Fibroblast of lung (primary cell): Measurements from ENCODE around the gene COBL. TPM values are rescaled to one million over a fixed set of nuclear protein-coding genes. Genes with fewer than 3 reads are reported as not detected.
A peak's percentile ranks its signal among the peaks of the same experiment; 100 is the strongest.

ENCODE experiments used
- DNase-seq, 2 donors: peaks; one replicate each; pipeline versions ENCODE4 v3.0.0 to v3.0.0-alpha.2; 2010; ENCODE audit warnings: low read depth in 2 of 2
- H2AFZ ChIP-seq: 2 replicates; pipeline ENCODE4 v1.5.1; 2012; ENCODE audit warnings: low read length, control low read depth, inconsistent platforms
- H3K27ac ChIP-seq: 2 replicates; pipeline ENCODE4 v1.5.1; 2011; ENCODE audit warnings: low read length, control low read depth; ENCODE audit not compliant: insufficient read depth
- H3K27me3 ChIP-seq: 2 replicates; pipeline ENCODE4 v1.5.1; 2011; ENCODE audit warnings: mild to moderate bottlenecking, low read length; ENCODE audit not compliant: control insufficient read depth, insufficient read depth
- H3K36me3 ChIP-seq: 2 replicates; pipeline ENCODE4 v1.5.1; 2011; ENCODE audit warnings: low read length; ENCODE audit not compliant: control insufficient read depth, insufficient read depth
- H3K4me1 ChIP-seq: 2 replicates; pipeline ENCODE4 v1.5.1; 2011; ENCODE audit warnings: low read length; ENCODE audit not compliant: control insufficient read depth, insufficient read depth; ENCODE audit errors: extremely low read depth
- H3K4me2 ChIP-seq: 2 replicates; pipeline ENCODE4 v1.5.1; 2011; ENCODE audit warnings: low read length, control low read depth; ENCODE audit not compliant: insufficient read depth; ENCODE audit errors: extremely low read depth
- H3K4me3 ChIP-seq, 4 experiments: fragments of 200-600 bp in 1 of 4; sonication (generic) in 1 of 4; replicated peaks in 1 of 4; 2 replicates each; pipeline ENCODE4 v1.5.1; 2011 to 2016; ENCODE audit warnings: low read length in 4 of 4, low read depth in 3 of 4, mild to moderate bottlenecking in 3 of 4, control low read depth in 2 of 4, inconsistent platforms in 1 of 4, mixed read lengths in 1 of 4; ENCODE audit not compliant: insufficient read depth in 1 of 4; ENCODE audit errors: control extremely low read depth in 1 of 4
- H3K79me2 ChIP-seq: 2 replicates; pipeline ENCODE4 v1.5.1; 2012; ENCODE audit warnings: mild to moderate bottlenecking, low read length, inconsistent platforms; ENCODE audit not compliant: control insufficient read depth, insufficient read depth
- H3K9ac ChIP-seq: 2 replicates; pipeline ENCODE4 v1.5.1; 2011; ENCODE audit warnings: mild to moderate bottlenecking, low read length, control low read depth; ENCODE audit not compliant: insufficient read depth
- H3K9me3 ChIP-seq: 2 replicates; pipeline ENCODE4 v1.5.1; 2012; ENCODE audit warnings: low read depth, low read length; ENCODE audit not compliant: control insufficient read depth, insufficient read depth
- H4K20me1 ChIP-seq: 2 replicates; pipeline ENCODE4 v1.5.1; 2011; ENCODE audit warnings: low read length; ENCODE audit not compliant: control insufficient read depth, insufficient read depth; ENCODE audit errors: extremely low read depth
- CTCF ChIP-seq, 2 donors: IDR thresholded peaks in 1 of 2; conservative IDR thresholded peaks in 1 of 2; 1 replicate in 1 of 2; 2 replicates in 1 of 2; pipeline ENCODE4 v1.5.1; 2011 to 2012; ENCODE audit warnings: low read length in 2 of 2, control low read depth in 1 of 2, inconsistent platforms in 1 of 2, low read depth in 1 of 2, mild to moderate bottlenecking in 1 of 2
- EZH2 ChIP-seq: IDR thresholded peaks from 2 replicates; pipeline ENCODE4 v1.5.1; 2012; ENCODE audit warnings: low read length, control low read depth, mild to moderate bottlenecking; ENCODE audit errors: missing control alignments
- polyA plus RNA-seq, 2 donors: library from polyadenylated mRNA; depleted of rRNA in 1 of 2; stranded (reverse) in 1 of 2; unstranded in 1 of 2; fragments of >200 nt; gene quantifications; 2 replicates each; pipeline ENCODE4 v1.2.1, GENCODE V29; 2011 to 2012; ENCODE audit warnings: missing spikeins in 1 of 2
- total RNA-seq: library from RNA; depleted of rRNA; stranded (reverse); fragments of >200 nt; gene quantifications from 2 replicates; pipeline ENCODE4 v1.2.1, GENCODE V29; 2014

Gene COBL
- total and polyA plus RNA-seq, 2 donors (not counting 1 experiment from before 2014, with no cell fraction given) = 0.10 to 0.33 TPM

- H3K27me3 ChIP-seq = no peaks in the 10 kb centered on the region
- H3K36me3 ChIP-seq = no peaks in the 10 kb centered on the region
- TF ChIP-seq CTCF (conservative IDR thresholded peaks at IDR 0.05 in 1 of 2, IDR thresholded peaks at IDR 0.05 in 1 of 2; ENCODE audit: low read depth in 1 of 2, low read length in 2 of 2) (no peak), EZH2 (no peak)
- H3K79me2 ChIP-seq = no peaks in the 10 kb centered on the region
- no peak overlapping the region for H3K27ac ChIP-seq
- no peaks in the 10 kb centered on the region for H3K9me3 ChIP-seq
- no peak overlapping the region for H3K9ac ChIP-seq
- H3K4me2 ChIP-seq = no peak overlapping the region
- DNase-seq = no peak
- no peaks in the 10 kb centered on the region for H3K4me1 ChIP-seq
- no peaks in the 10 kb centered on the region for H4K20me1 ChIP-seq
- H2AFZ ChIP-seq = no peak overlapping the region
- no peak overlapping the region for H3K4me3 ChIP-seq
Observed at GRCh38 chr7:51144178-51144577, 172.4 kb downstream of the COBL start.

GRCh38 chr7:51142741-51143385 is 173.7 kb downstream of the COBL start:
- H3K27ac ChIP-seq = no peak overlapping the region
- H4K20me1 ChIP-seq = no peaks in the 10 kb centered on the region
- TF ChIP-seq CTCF (conservative IDR thresholded peaks at IDR 0.05 in 1 of 2, IDR thresholded peaks at IDR 0.05 in 1 of 2; ENCODE audit: low read depth in 1 of 2, low read length in 2 of 2) (no peak), EZH2 (no peak)
- H3K36me3 ChIP-seq = no peaks in the 10 kb centered on the region
- H3K79me2 ChIP-seq = no peaks in the 10 kb centered on the region
- H3K27me3 ChIP-seq = no peaks in the 10 kb centered on the region
- H3K4me2 ChIP-seq = no peak overlapping the region
- DNase-seq = no peak
- H3K9me3 ChIP-seq = no peaks in the 10 kb centered on the region
- no peak overlapping the region for H3K9ac ChIP-seq
- H3K4me3 ChIP-seq = no peak overlapping the region
- no peak overlapping the region for H2AFZ ChIP-seq
- no peaks in the 10 kb centered on the region for H3K4me1 ChIP-seq

- no peak overlapping the region for H2AFZ ChIP-seq
- no peak overlapping the region for H3K27ac ChIP-seq
- H3K36me3 ChIP-seq = no peaks in the 10 kb centered on the region
- H4K20me1 ChIP-seq = no peaks in the 10 kb centered on the region
- DNase-seq = peak; percentile 39 to 57
- H3K27me3 ChIP-seq = no peaks in the 10 kb centered on the region
- H3K4me3 ChIP-seq = no peak overlapping the region
- H3K4me2 ChIP-seq = no peak overlapping the region
- no peak overlapping the region for H3K9ac ChIP-seq
- H3K4me1 ChIP-seq = no peaks in the 10 kb centered on the region
- TF ChIP-seq CTCF (conservative IDR thresholded peaks at IDR 0.05 in 1 of 2, IDR thresholded peaks at IDR 0.05 in 1 of 2; ENCODE audit: low read depth in 1 of 2, low read length in 2 of 2) = peak; percentile 66 to 83
- no peak for TF ChIP-seq EZH2
- H3K9me3 ChIP-seq = no peaks in the 10 kb centered on the region
- no peaks in the 10 kb centered on the region for H3K79me2 ChIP-seq
Observed at GRCh38 chr7:51141451-51142003, 175.1 kb downstream of the COBL start.
